Trophoblast cell (in vitro differentiated cells and primary cell): Measurements from ENCODE around the gene SLC26A2.

Source experiments
- DNase-seq, 2 donors: peaks; one replicate each; pipeline ENCODE4 v3.0.0-alpha.2; 2016
- H2AFZ ChIP-seq: 2 replicates; pipeline ENCODE4 v1.6.1; 2013; ENCODE audit warnings: low read length, moderate library complexity, mild to moderate bottlenecking; ENCODE audit not compliant: insufficient read depth, poor library complexity
- H2AK5ac ChIP-seq: 2 replicates; pipeline ENCODE4 v1.6.1; 2013; ENCODE audit warnings: mild to moderate bottlenecking, low read length
- H2BK120ac ChIP-seq: 2 replicates; pipeline ENCODE4 v1.6.1; 2013; ENCODE audit warnings: low read length, mild to moderate bottlenecking, moderate library complexity; ENCODE audit not compliant: insufficient read depth, poor library complexity
- H2BK12ac ChIP-seq: 2 replicates; pipeline ENCODE4 v1.6.1; 2013; ENCODE audit warnings: mild to moderate bottlenecking, low read length, moderate library complexity
- H2BK5ac ChIP-seq: 2 replicates; pipeline ENCODE4 v1.6.1; 2013; ENCODE audit warnings: low read length, low read depth, moderate library complexity, mild to moderate bottlenecking; ENCODE audit not compliant: poor library complexity
- H3K14ac ChIP-seq: 2 replicates; pipeline ENCODE4 v1.6.1; 2013; ENCODE audit warnings: mild to moderate bottlenecking, low read length
- H3K18ac ChIP-seq: 2 replicates; pipeline ENCODE4 v1.6.1; 2013; ENCODE audit warnings: mild to moderate bottlenecking, low read length
- H3K23ac ChIP-seq: 2 replicates; pipeline ENCODE4 v1.6.1; 2013; ENCODE audit warnings: low read length
- H3K27ac ChIP-seq: 2 replicates; pipeline ENCODE4 v1.5.1; 2013; ENCODE audit warnings: low read depth, mild to moderate bottlenecking, inconsistent platforms, low read length, moderate library complexity
- H3K27me3 ChIP-seq: 2 replicates; pipeline ENCODE4 v1.6.1; 2013; ENCODE audit warnings: inconsistent platforms, mild to moderate bottlenecking, low read length, moderate library complexity; ENCODE audit not compliant: insufficient read depth
- H3K36me3 ChIP-seq, 2 experiments: 1 replicate in 1 of 2; 2 replicates in 1 of 2; pipeline ENCODE4 v1.6.1; 2013; ENCODE audit warnings: low read length in 2 of 2, mild to moderate bottlenecking in 2 of 2, moderate library complexity in 1 of 2; ENCODE audit not compliant: insufficient read depth in 2 of 2, control insufficient read depth in 1 of 2
- H3K4ac ChIP-seq: 2 replicates; pipeline ENCODE4 v1.6.1; 2013; ENCODE audit warnings: low read depth, mild to moderate bottlenecking, low read length, moderate library complexity
- H3K4me1 ChIP-seq, 2 experiments: 1 replicate in 1 of 2; 2 replicates in 1 of 2; pipeline ENCODE4 v1.6.1; 2013; ENCODE audit warnings: low read length in 2 of 2, mild to moderate bottlenecking in 2 of 2, moderate library complexity in 1 of 2; ENCODE audit not compliant: insufficient read depth in 2 of 2, control insufficient read depth in 1 of 2
- H3K4me2 ChIP-seq: 2 replicates; pipeline ENCODE4 v1.6.1; 2013; ENCODE audit warnings: inconsistent platforms, mild to moderate bottlenecking, low read length, moderate library complexity
- H3K4me3 ChIP-seq: 2 replicates; pipeline ENCODE4 v1.5.1; 2013; ENCODE audit warnings: mild to moderate bottlenecking, low read depth, low read length, inconsistent platforms
- H3K79me1 ChIP-seq: one replicate; pipeline ENCODE4 v1.6.1; 2013; ENCODE audit warnings: low read length
- H3K79me2 ChIP-seq: 2 replicates; pipeline ENCODE4 v1.6.1; 2013; ENCODE audit warnings: low read length, mild to moderate bottlenecking; ENCODE audit not compliant: control insufficient read depth, insufficient read depth, poor library complexity
- H3K9ac ChIP-seq: 2 replicates; pipeline ENCODE4 v1.6.1; 2013; ENCODE audit warnings: mild to moderate bottlenecking, low read length
- H3K9me3 ChIP-seq: 2 replicates; pipeline ENCODE4 v1.6.1; 2013; ENCODE audit warnings: low read depth, mild to moderate bottlenecking, control low read depth, inconsistent platforms, low read length; ENCODE audit not compliant: insufficient read depth
- H4K12ac ChIP-seq: 2 replicates; pipeline ENCODE4 v1.6.1; 2013; ENCODE audit warnings: low read depth, mild to moderate bottlenecking, low read length, moderate library complexity
- H4K8ac ChIP-seq: 2 replicates; pipeline ENCODE4 v1.6.1; 2013; ENCODE audit warnings: low read depth, mild to moderate bottlenecking, low read length, moderate library complexity
- H4K91ac ChIP-seq: one replicate; pipeline ENCODE4 v1.6.1; 2013; ENCODE audit warnings: low read depth, mild to moderate bottlenecking, low read length, moderate library complexity
- WGBS: extraction: QIAGEN DNeasy Blood & Tissue Kit; methylation state at CpG from one replicate; pipeline ENCODE4 v1.1.7; 2013; ENCODE audit warnings: missing lambda C conversion rate; ENCODE audit not compliant: insufficient read length, insufficient coverage; ENCODE audit errors: extremely low coverage; 5-methylcytosine and 5-hydroxymethylcytosine counted together

Gene SLC26A2

GRCh38 chr5:150013931-150014330 lies 53.4 kb downstream of the SLC26A2 start:
- Histone ChIP-seq H4K8ac (no peak overlapping the region), H2AK5ac (no peak overlapping the region), H3K23ac (no peak overlapping the region), H3K27me3 (no peaks in the 10 kb centered on the region), H3K9me3 (peaks cover 4% of the 10 kb centered on the region), H3K27ac (no peak overlapping the region), H3K18ac (no peak overlapping the region), H2AFZ (no peak overlapping the region), H4K91ac (no peak overlapping the region), H3K4ac (no peak overlapping the region), H3K9ac (no peak overlapping the region), H3K36me3 (peaks cover 22 to 46% of the 10 kb centered on the region in 2 experiments), H3K4me2 (no peak overlapping the region), H3K79me2 (no peaks in the 10 kb centered on the region), H2BK120ac (no peak overlapping the region), H4K12ac (no peak overlapping the region), H3K4me1 (no peaks in the 10 kb centered on the region), H3K79me1 (no peaks in the 10 kb centered on the region), H2BK12ac (no peak overlapping the region), H3K14ac (no peak overlapping the region), H2BK5ac (no peak overlapping the region), H3K4me3 (no peak overlapping the region)
- WGBS: no CpG with 5 or more reads among the region's 4 CpGs
- DNase-seq: no peak

GRCh38 chr5:150014456-150014855 lies 53.9 kb downstream of the SLC26A2 start:
- no peak for DNase-seq
- Histone ChIP-seq H3K4me2 (no peak overlapping the region), H3K4ac (no peak overlapping the region), H4K12ac (no peak overlapping the region), H3K36me3 (peaks cover 22 to 46% of the 10 kb centered on the region in 2 experiments), H4K91ac (no peak overlapping the region), H3K79me1 (no peaks in the 10 kb centered on the region), H2BK5ac (no peak overlapping the region), H2AFZ (no peak overlapping the region), H3K18ac (no peak overlapping the region), H3K79me2 (no peaks in the 10 kb centered on the region), H4K8ac (no peak overlapping the region), H3K23ac (no peak overlapping the region), H2AK5ac (no peak overlapping the region), H3K14ac (no peak overlapping the region), H2BK120ac (no peak overlapping the region), H3K4me1 (no peaks in the 10 kb centered on the region), H2BK12ac (no peak overlapping the region), H3K9ac (no peak overlapping the region), H3K4me3 (no peak overlapping the region), H3K27ac (no peak overlapping the region), H3K27me3 (no peaks in the 10 kb centered on the region), H3K9me3 (peaks cover 4% of the 10 kb centered on the region)
- WGBS: no CpG with 5 or more reads among the region's 3 CpGs

GRCh38 chr5:150015415-150015814 lies 54.9 kb downstream of the SLC26A2 start:
- no peak overlapping the region for H3K4me3 ChIP-seq
- no peak overlapping the region for H2AK5ac ChIP-seq
- H3K36me3 ChIP-seq: peaks cover 17 to 40% of the 10 kb centered on the region in 2 experiments
- H4K12ac ChIP-seq: no peak overlapping the region
- H4K91ac ChIP-seq: no peak overlapping the region
- DNase-seq: no peak
- no peak overlapping the region for H3K18ac ChIP-seq
- H2BK120ac ChIP-seq: no peak overlapping the region
- WGBS: no CpG with 5 or more reads among the region's 3 CpGs
- H3K79me2 ChIP-seq: no peaks in the 10 kb centered on the region
- no peak overlapping the region for H2BK12ac ChIP-seq
- H3K9ac ChIP-seq: no peak overlapping the region
- H3K79me1 ChIP-seq: no peaks in the 10 kb centered on the region
- H4K8ac ChIP-seq: no peak overlapping the region
- H3K4ac ChIP-seq: no peak overlapping the region
- no peak overlapping the region for H2AFZ ChIP-seq
- H3K4me2 ChIP-seq: no peak overlapping the region
- peaks cover 4% of the 10 kb centered on the region for H3K9me3 ChIP-seq
- H2BK5ac ChIP-seq: no peak overlapping the region
- no peaks in the 10 kb centered on the region for H3K4me1 ChIP-seq
- H3K14ac ChIP-seq: no peak overlapping the region
- no peak overlapping the region for H3K27ac ChIP-seq
- H3K27me3 ChIP-seq: no peaks in the 10 kb centered on the region
- H3K23ac ChIP-seq: no peak overlapping the region

- H3K23ac ChIP-seq: no peak overlapping the region
- no peaks in the 10 kb centered on the region for H3K79me2 ChIP-seq
- no peak overlapping the region for H3K18ac ChIP-seq
- H4K8ac ChIP-seq: no peak overlapping the region
- peaks cover 4% of the 10 kb centered on the region for H3K9me3 ChIP-seq
- no peak overlapping the region for H2AK5ac ChIP-seq
- H3K4me1 ChIP-seq: peaks cover 0 to 2% of the 10 kb centered on the region in 2 experiments
- H2BK12ac ChIP-seq: no peak overlapping the region
- no peak overlapping the region for H3K4me2 ChIP-seq
- H3K27ac ChIP-seq: no peak overlapping the region
- no peaks in the 10 kb centered on the region for H3K79me1 ChIP-seq
- DNase-seq: no peak
- H2BK120ac ChIP-seq: no peak overlapping the region
- H3K9ac ChIP-seq: no peak overlapping the region
- no peaks in the 10 kb centered on the region for H3K27me3 ChIP-seq
- H2BK5ac ChIP-seq: no peak overlapping the region
- H2AFZ ChIP-seq: no peak overlapping the region
- no peak overlapping the region for H4K91ac ChIP-seq
- H4K12ac ChIP-seq: no peak overlapping the region
- no peak overlapping the region for H3K4me3 ChIP-seq
- peaks cover 18 to 33% of the 10 kb centered on the region in 2 experiments for H3K36me3 ChIP-seq
- no peak overlapping the region for H3K14ac ChIP-seq
- no peak overlapping the region for H3K4ac ChIP-seq
Measured at GRCh38 chr5:150016537-150016936, 56.0 kb downstream of the SLC26A2 start.
